Transverse colon (tissue), 4 donors: ENCODE results near the gene FAM171A2. TPM values are rescaled to one million over a fixed set of nuclear protein-coding genes. Genes with fewer than 3 reads are reported as not detected.

Source experiments
- DNase-seq: peaks from one replicate; pipeline ENCODE4 v3.0.0-alpha.2; 2019
- H3K27ac ChIP-seq, 4 donors: fragments of 200-600 bp; sonication (generic); 2 replicates each; pipeline ENCODE4 v1.5.1; 2016 to 2018; ENCODE audit warnings: inconsistent platforms in 4 of 4
- H3K27me3 ChIP-seq: fragments of 200-600 bp; sonication (generic); 2 replicates; pipeline ENCODE4 v1.5.1; 2017; ENCODE audit warnings: inconsistent platforms
- H3K36me3 ChIP-seq, 4 donors: fragments of 200-600 bp; sonication (generic); 2 replicates each; pipeline ENCODE4 v1.5.1; 2017 to 2019; ENCODE audit warnings: inconsistent platforms in 4 of 4
- H3K4me1 ChIP-seq, 4 donors: fragments of 200-600 bp; sonication (generic); 2 replicates each; pipeline ENCODE4 v1.5.1; 2017 to 2020; ENCODE audit warnings: inconsistent platforms in 4 of 4
- H3K4me3 ChIP-seq, 4 donors: fragments of 200-600 bp; sonication (generic); 1 replicate in 1 of 4; 2 replicates in 3 of 4; pipeline versions ENCODE4 v1.5.1 to v1.6.1; 2017 to 2019; ENCODE audit warnings: inconsistent platforms in 4 of 4
- H3K9me3 ChIP-seq, 2 donors: fragments of 200-600 bp; sonication (generic); 2 replicates each; pipeline ENCODE4 v1.5.1; 2017 to 2019; ENCODE audit warnings: inconsistent platforms in 2 of 2
- EP300 ChIP-seq: sonication (generic); formaldehyde crosslinking; IDR thresholded peaks from one replicate; pipeline ENCODE4 v1.6.1; 2017; ENCODE audit warnings: antibody characterized with exemption, low read depth
- POLR2A ChIP-seq: fragments of 450-650 bp; IDR thresholded peaks from one replicate; pipeline ENCODE4 v1.6.1; 2016; ENCODE audit warnings: antibody characterized with exemption, mild to moderate bottlenecking, moderate library complexity
- POLR2AphosphoS5 ChIP-seq, 3 donors: sonication (generic); formaldehyde crosslinking; IDR thresholded peaks; one replicate each; pipeline ENCODE4 v1.6.1; 2016; ENCODE audit warnings: antibody characterized with exemption in 3 of 3
- WGBS, 2 donors: methylation state at CpG; one replicate each; pipeline ENCODE4 v1.1.5; 2018; ENCODE audit warnings: low coverage in 1 of 2; 5-methylcytosine and 5-hydroxymethylcytosine counted together
- in situ Hi-C, 4 donors: fragments of 200-750 bp; cut with MboI; loops; one replicate each; pipeline versions ENCODE4 v1.15.0 to v1.15.1; 2017; ENCODE audit warnings: low sequenced_read_pairs in 3 of 4, low pct_ligation_motif_present in 1 of 4, low pct_unique_long_range_greater_than_20kb in 1 of 4
- intact Hi-C: fragments of 100-400 bp; cut with DNase I; formaldehyde crosslinking; loops from one replicate; pipeline ENCODE4 v1.15.1; 2023; ENCODE audit warnings: low total_unique reads
- total RNA-seq, 4 donors: library from RNA; depleted of rRNA; stranded (reverse); fragments of >200 nt; gene quantifications; one replicate each; pipeline ENCODE4 v1.1.0, GENCODE V29; 2016
- TF ChIP-seq, protein P1 (sequence below), 5 experiments: fragments of 200-600 bp in 3 of 5; fragments of 450-650 bp in 2 of 5; sonication (generic) in 3 of 5; IDR thresholded peaks; 1 replicate in 2 of 5; 2 replicates in 3 of 5; pipeline ENCODE4 v1.5.1; 2016 to 2017; ENCODE audit warnings: antibody characterized with exemption in 5 of 5, inconsistent platforms in 3 of 5, mild to moderate bottlenecking in 2 of 5, moderate library complexity in 1 of 5

FAM171A2 gene
- total RNA-seq, 4 donors from 2014 or later, result 0.14 to 7.9 (median 0.95) TPM; not detected in 1

DNA sequence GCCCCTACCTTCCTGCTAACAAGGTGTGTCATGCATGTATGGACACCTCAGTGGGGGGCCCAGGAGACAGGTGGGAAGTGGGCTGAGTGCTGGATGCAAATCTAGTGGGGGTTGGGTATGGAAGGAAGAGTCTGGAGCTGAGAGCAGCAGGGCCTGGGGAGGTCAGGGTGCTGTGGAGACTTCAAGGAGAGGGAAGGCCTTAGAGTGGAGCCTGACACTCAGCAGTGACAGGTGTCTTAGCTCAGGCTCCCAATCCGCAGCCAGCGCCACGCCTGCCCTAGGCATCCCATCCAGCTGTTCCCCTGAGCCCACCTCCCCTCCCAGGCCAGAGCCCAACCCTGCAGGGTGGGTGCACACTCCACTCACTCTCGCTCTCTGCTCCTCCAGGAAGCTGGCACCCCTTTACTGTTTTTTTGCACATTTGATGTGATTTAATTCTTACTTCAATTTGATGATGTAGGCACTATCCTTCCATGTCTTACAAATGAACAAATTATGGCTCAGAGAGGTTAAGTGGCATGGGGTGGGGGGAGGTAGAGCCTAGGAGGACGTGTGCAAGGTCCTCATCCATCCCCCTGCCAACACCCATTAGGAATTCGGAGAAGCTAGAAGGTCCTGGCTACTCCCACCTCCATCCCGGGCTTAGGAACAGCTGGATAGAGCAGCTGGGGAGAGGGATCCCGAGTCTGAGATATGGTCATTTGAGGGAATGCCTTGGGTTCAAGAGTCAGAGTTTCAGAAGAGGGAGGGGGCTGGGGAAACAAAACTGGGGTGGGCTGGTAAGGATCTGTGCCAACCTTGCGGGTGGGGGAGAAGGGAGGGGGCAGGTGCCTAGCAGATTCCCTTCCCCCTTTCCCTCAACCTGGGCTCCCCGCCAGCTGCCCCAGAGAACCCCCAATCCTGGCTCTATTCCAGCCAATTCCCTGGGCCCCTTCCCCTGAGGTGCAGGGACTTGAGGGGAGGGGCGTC, 2.1 kb downstream of the FAM171A2 start:
- 37 to 44% methylated on average over 2 to 10 of the region's 11 CpGs for WGBS, 2 donors
- TF ChIP-seq, protein P1, sequence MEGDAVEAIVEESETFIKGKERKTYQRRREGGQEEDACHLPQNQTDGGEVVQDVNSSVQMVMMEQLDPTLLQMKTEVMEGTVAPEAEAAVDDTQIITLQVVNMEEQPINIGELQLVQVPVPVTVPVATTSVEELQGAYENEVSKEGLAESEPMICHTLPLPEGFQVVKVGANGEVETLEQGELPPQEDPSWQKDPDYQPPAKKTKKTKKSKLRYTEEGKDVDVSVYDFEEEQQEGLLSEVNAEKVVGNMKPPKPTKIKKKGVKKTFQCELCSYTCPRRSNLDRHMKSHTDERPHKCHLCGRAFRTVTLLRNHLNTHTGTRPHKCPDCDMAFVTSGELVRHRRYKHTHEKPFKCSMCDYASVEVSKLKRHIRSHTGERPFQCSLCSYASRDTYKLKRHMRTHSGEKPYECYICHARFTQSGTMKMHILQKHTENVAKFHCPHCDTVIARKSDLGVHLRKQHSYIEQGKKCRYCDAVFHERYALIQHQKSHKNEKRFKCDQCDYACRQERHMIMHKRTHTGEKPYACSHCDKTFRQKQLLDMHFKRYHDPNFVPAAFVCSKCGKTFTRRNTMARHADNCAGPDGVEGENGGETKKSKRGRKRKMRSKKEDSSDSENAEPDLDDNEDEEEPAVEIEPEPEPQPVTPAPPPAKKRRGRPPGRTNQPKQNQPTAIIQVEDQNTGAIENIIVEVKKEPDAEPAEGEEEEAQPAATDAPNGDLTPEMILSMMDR (IDR thresholded peaks at IDR 0.05), result no peak
- TF ChIP-seq EP300 (no peak), POLR2AphosphoS5 (IDR thresholded peaks at IDR 0.05) (no peak), POLR2A (no peak)
- no peak for DNase-seq
- peaks cover 0 to 13% (median 4%) of the 10 kb centered on the region in 4 donors for H3K4me1 ChIP-seq
- H3K27ac ChIP-seq, result no peak overlapping the region
- no peaks in the 10 kb centered on the region for H3K36me3 ChIP-seq
- intact Hi-C loops (no loop called here), in situ Hi-C loops (no loop called here)
- no peak overlapping the region for H3K4me3 ChIP-seq
- H3K27me3 ChIP-seq, result peaks cover 33% of the 10 kb centered on the region
- no peaks in the 10 kb centered on the region for H3K9me3 ChIP-seq

DNA sequence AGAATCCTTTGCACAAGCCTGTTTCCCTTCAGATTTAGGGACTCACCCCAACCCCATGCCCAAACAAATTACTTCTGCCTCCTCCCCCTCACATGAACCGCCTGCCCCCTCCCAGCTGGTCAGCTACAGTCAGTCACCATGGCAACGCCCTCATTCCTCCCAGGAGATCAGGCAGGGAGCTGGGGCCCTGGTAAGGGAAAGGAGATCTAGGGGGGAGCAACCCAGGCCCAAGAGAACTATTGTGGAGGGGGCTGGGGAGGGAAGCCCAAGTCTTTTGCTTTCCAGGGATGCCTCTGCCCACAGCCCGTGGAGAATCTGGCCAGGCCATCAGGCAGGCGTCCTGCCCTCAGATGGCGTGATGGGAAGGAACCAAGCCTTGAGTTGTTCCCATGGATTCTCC, 2.8 kb downstream of the FAM171A2 start:
- Histone ChIP-seq H3K4me3 (no peak overlapping the region), H3K4me1 (peaks cover 0 to 13% (median 4%) of the 10 kb centered on the region in 4 donors), H3K27me3 (peaks cover 29% of the 10 kb centered on the region), H3K36me3 (no peaks in the 10 kb centered on the region), H3K9me3 (no peaks in the 10 kb centered on the region), H3K27ac (no peak overlapping the region)
- WGBS, 2 donors, result 53% methylated on average over 5 of the region's 5 CpGs; no CpG with 5 or more reads in 1 of the 2 donors
- no peak for DNase-seq
- intact Hi-C loops, result no loop called here
- TF ChIP-seq EP300, result no peak
- TF ChIP-seq, protein P1 (IDR thresholded peaks at IDR 0.05), result no peak
- no peak for TF ChIP-seq POLR2AphosphoS5 (IDR thresholded peaks at IDR 0.05)
- in situ Hi-C loops, result no loop called here

DNA sequence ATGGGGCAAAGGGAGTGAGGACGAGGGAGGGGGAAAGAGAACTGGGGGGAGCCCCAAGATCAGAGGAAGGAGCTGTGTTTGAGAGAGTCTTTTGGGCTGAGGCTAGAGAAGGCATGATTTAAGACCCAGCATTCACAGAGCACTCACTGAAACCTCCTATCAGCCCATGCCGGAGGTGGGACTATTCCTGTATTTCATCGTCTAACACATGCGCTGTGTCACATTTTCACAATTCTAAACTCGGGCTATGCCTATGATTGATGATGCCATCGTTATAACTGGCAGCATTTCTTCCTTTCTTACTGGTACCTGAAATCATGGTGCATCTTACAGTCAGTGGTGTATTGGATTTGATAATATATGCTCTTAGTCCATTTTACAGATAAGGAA, 3.5 kb downstream of the FAM171A2 start:
- WGBS, 2 donors, result 48 to 61% methylated on average over 4 to 6 of the region's 6 CpGs
- Histone ChIP-seq H3K4me3 (no peak overlapping the region), H3K27me3 (peaks cover 30% of the 10 kb centered on the region), H3K27ac (no peak overlapping the region), H3K9me3 (no peaks in the 10 kb centered on the region), H3K36me3 (no peaks in the 10 kb centered on the region), H3K4me1 (peaks cover 0 to 13% (median 4%) of the 10 kb centered on the region in 4 donors)
- no peak for DNase-seq
- no peak for TF ChIP-seq POLR2A
- TF ChIP-seq POLR2AphosphoS5 (IDR thresholded peaks at IDR 0.05), result no peak
- TF ChIP-seq, protein P1 (IDR thresholded peaks at IDR 0.05), result no peak
- TF ChIP-seq EP300, result no peak
- in situ Hi-C loops, result no loop called here
- intact Hi-C loops, result no loop called here

DNA sequence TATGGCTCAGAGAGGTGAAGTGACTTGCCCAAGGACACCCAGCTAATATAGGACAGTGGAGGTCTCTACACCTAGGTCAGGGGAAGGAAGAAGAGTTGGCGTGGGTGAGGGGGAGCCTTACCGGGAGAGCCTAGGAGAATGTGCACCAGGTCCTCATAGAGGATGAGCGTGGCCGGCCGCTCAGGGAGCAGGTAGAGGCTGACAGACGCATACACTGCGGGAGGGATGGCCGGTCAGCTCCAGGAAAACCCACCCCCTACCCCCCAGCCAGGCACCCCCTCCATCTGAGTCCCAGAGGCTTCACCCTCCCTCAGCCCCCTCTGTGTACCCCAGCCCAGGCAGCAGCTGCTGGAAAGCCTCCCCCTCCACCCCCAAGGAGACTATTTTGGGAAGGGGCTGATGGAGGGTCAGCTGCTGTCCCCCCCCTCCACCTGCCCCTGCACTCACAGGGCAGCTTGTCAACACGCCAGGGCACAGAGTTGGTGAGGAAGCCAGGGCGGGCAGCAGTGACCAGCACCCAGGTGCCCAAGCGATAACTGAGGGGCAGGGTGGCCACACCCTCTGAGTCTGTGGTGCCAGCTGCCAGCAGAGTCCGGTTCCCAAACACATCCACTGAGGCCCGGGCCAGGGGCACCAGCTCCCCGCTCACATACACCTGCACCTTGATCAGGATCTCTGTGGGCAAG, 4.1 kb downstream of the FAM171A2 start:
- Histone ChIP-seq H3K27ac (no peak overlapping the region), H3K9me3 (no peaks in the 10 kb centered on the region), H3K27me3 (peaks cover 31% of the 10 kb centered on the region), H3K36me3 (no peaks in the 10 kb centered on the region), H3K4me3 (no peak overlapping the region), H3K4me1 (peaks cover 0 to 13% (median 5%) of the 10 kb centered on the region in 4 donors)
- in situ Hi-C loops (no loop called here), intact Hi-C loops (no loop called here)
- no peak for DNase-seq
- WGBS, 2 donors, result 58 to 69% methylated on average over 2 to 14 of the region's 14 CpGs
- TF ChIP-seq POLR2AphosphoS5 (IDR thresholded peaks at IDR 0.05) (no peak), EP300 (no peak), POLR2A (no peak)
- TF ChIP-seq, protein P1 (IDR thresholded peaks at IDR 0.05), result no peak
